Activated gamma-delta T cell (primary cell): ENCODE measurements around the gene SYNDIG1.

Experiments
- DNase-seq: peaks from one replicate; lab custom pipeline; 2025; lab: John Stamatoyannopoulos, UW

The SYNDIG1 gene

GRCh38 chr20:24672886-24673677, 203.7 kb downstream of the SYNDIG1 start:
- no peak for DNase-seq

- DNase-seq = no peak
Observed at GRCh38 chr20:24673678-24674570, 204.5 kb downstream of the SYNDIG1 start.

DNA sequence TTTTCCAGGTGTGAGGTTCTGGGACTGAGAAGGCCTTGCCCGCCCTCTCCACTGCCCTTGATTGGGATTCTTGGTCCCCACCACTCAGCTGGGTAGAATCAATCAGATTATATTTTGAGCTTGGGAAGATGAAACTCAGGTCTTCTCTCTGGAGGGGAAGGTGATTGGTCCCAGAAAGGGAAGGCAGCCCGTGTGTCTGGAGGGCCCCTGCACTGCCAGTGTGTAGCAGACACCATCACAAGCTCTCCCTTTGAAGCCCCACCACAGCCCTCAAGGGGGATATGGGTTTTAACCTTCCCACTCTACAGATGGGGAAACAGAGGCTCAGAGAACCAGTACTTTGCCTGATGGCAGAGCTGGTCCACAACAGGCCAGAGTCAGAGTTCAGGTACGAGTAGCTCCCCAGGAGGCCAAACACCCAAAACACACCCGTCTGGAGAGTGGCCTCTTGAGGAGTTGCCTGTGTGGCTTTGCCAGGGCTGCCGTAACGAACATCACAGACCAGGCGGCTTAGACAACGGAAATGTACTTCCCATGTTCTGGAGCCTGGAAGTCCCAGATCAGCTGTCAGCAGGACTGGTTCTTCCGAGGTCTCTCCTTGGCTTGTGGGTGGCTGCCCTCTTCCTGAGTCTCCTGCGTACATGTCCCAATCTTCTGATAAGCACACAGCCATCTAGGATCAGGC, 205.6 kb downstream of the SYNDIG1 start:
- no peak for DNase-seq

DNA sequence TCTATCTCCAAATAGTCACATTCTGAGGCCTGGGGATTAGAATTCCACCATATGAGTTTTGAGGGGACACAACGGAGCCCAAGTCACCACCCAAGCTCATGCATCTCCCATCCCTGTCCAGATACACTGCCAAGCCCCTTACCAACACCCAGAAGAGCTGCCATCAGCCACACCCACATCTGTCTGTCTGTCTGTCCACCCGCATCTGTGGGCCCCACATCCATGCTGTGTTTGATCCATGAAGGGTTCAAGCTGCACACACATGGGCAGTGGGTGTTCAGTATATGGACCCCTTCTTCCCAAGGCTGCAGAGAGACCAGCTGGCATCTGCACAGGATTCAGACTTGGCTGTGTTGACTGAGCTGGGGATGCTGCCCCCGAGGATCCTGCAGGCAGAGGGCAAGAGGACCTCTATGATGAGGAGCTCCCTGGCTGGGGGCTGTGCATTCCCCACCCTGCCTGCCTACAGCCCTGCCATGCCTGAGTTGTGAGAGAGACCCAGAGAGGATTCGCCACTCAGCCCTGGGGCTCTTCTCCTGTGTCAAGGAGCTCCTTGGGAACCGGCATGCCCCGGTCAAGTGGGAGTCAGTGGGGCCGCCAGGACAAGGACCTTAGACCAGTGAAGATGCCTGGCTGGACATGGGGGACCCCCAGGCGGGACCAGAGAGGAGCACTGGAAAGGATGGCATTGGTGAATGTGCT, 206.4 kb downstream of the SYNDIG1 start:
- no peak for DNase-seq

GRCh38 chr20:24676353-24676977, 207.0 kb downstream of the SYNDIG1 start:
- no peak for DNase-seq

GRCh38 chr20:24676978-24677370, 207.5 kb downstream of the SYNDIG1 start:
- no peak for DNase-seq

DNA sequence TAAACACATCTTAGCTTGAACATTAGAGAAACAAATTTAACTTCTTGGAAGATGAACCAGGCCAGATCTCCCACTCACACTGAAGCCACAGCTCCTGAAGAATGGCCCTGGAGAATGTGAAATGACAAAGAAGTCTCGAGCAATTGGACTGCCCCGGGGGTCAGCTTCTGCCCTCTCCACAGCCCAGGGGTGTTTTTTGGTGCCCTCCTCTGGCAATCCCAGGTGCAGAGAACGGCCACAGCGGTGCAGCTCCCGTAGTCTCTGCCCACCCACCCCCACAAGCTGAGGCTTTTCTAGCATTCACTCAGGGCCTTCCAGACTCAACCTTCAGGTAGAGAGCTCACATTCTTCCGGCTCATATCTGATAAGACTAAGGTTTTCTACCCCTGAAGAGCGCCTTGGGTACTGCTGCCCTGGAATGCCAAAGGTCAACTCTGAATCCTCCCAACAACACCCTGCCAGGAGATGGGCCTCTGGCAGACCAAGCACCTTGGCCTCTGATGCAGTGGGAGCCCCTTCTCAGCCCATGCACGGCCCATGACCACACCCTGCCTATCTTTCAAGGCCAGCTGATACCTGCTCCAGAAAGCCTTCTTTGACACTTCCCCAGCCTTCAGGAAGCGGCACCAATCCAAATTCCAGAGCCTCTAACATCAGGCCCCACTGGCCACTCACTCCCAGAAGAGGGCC, 208.3 kb downstream of the SYNDIG1 start:
- no peak for DNase-seq

GRCh38 chr20:24678351-24679106, 209.1 kb downstream of the SYNDIG1 start:
- no peak for DNase-seq

DNA sequence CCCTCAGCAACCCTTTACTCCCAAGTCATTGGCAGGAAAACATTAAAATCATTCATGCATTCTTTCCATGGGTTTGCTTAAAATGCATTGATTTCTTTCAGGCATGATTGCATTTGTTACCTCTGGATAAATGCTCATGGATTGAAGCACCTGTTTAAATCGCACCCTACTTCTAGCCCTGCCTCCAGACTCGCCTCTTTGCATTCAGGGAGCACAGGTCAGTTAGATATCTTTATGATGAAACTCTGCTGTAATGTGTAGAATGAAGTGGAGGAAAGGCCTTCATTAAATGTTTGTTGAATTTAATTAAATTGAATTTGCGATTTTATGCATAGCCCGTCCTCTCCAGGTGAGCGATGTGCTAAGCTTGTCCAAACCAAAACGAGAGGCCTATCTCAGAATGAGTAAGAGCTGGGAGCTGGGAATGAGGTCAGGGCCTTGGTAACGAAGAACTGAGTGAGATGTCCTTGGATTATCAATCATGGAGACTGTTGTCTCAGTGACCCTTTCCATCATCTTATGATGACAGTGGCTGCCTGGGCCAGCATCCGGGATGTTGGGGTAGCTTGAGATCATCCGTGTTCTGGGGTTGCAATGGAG, 210.1 kb downstream of the SYNDIG1 start:
- DNase-seq = no peak

GRCh38 chr20:24681634-24682495, 212.4 kb downstream of the SYNDIG1 start:
- DNase-seq = no peak

- no peak for DNase-seq
Observed at GRCh38 chr20:24682496-24682985, 213.1 kb downstream of the SYNDIG1 start.

DNA sequence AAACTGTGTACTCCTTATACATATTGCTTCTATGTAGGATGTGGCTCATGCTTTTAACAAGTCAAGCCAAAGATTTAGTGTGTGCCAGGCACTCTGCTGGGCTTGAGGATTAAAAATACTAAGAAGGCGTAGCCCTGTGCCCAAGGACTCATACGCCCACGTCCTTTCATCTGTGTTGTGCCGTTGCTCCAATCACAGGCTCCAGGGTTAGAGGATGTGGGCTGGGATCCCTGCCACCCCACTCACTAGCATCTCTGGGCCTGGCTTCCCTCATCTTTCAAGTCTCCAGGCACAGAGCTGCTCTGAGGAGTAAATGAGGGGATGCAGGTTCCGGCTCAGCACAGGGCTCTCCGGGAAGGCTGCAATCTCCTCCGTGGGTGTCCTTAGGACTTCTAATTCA, 214.2 kb downstream of the SYNDIG1 start:
- no peak for DNase-seq

DNA sequence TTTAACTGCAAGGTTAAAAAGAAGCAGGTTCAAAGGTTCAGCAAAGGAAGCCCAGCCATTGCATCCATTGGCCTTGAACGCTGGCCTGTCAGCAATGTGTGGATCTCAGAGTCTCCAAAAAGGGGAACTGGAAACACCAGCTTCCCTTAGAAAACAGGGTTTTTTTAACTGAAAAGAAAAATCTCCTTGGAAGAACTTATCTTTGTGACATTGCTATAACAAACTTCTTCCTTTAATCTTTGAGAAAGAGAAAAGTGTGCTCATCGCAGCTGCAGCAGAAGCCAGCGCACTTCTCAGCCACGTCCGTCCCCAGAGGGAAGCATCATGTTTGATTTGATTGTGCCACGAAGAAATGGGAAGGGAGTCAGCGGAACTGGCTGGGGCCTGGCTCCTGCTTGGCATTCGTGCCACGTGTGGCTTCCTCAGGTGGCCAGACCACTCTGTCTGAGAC, 215.0 kb downstream of the SYNDIG1 start:
- no peak for DNase-seq

- DNase-seq = no peak
Observed at GRCh38 chr20:24684956-24685691, 215.7 kb downstream of the SYNDIG1 start.

- no peak for DNase-seq
Observed at GRCh38 chr20:24685736-24686135, 216.3 kb downstream of the SYNDIG1 start.

DNA sequence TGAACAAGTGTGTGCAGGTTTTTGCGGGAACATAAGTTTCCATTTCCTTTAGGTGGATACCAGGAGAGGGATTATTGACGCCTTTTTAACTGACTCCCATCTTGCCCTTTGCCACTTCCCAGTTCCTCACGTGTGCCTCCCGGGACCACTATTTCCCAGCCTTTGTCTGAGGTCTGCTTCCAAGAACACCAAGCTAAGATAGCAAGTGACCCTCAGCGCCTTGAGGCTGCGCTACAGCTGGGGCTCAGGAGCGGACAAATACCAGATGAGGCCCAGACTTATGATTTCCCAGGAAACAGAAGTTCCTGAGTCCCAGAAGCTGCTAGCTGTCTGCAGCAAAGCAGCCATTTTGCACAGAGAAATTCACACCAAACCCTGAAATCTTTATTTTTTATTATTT, 216.7 kb downstream of the SYNDIG1 start:
- no peak for DNase-seq

GRCh38 chr20:24690408-24690807, 221.0 kb downstream of the SYNDIG1 start:
- DNase-seq = no peak

- no peak for DNase-seq
Observed at GRCh38 chr20:24691901-24692351, 222.5 kb downstream of the SYNDIG1 start.
